ENCODE data around the gene B4GALNT4. TPM values are rescaled to one million over a fixed set of nuclear protein-coding genes. Genes with fewer than 3 reads are reported as not detected.
"Not testable (repeated sequence)": the region's sequence is repeated elsewhere in the genome, so short reads cannot be mapped to it uniquely, and the experiment has no call there.

Gene B4GALNT4
- polyA plus RNA-seq, 5 donors: 40.1 to 62.6 (median 57.2) TPM

DNA sequence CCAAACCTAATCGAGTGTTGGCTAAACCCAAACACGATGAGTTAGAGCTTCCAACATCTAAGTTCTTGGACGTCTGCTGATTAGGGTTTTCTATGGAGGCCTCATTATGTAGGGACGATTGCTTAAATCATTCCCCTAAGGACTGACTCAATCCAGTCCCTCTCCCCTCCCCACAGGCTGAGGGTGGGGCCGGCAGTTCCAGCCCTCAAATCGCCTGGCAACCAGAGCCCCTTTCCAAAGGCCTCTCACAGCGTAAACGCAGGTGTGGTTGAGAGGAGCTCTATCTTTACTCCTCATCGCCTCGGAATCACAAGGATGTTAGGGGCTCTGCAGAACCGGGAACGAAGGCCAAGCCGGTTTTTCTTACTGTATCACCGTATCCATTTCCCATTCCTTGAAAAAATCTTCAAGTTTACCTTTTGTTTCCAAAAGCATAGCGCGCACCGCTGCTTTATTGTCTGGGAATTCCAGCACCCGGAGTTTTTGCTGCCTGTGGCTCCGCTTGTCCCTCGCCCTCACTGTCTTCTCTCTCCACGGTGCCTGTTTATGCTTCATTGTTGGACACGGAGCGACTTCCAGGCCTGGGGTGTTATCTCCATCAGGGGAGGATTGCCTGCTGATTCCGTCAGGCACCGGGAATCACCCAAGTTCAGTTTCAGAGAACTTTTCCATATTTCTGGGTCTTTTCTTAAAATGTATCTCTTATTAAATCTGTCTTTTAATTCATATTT, 34.9 kb upstream of the B4GALNT4 start:
- peak in 1 of 2 donors; percentile 40 for DNase-seq

- DNase-seq: peak in 1 of 2 donors; percentile 66
These were observed 33.3 kb upstream of the B4GALNT4 start for GRCh38 chr11:335779-336658.

DNA sequence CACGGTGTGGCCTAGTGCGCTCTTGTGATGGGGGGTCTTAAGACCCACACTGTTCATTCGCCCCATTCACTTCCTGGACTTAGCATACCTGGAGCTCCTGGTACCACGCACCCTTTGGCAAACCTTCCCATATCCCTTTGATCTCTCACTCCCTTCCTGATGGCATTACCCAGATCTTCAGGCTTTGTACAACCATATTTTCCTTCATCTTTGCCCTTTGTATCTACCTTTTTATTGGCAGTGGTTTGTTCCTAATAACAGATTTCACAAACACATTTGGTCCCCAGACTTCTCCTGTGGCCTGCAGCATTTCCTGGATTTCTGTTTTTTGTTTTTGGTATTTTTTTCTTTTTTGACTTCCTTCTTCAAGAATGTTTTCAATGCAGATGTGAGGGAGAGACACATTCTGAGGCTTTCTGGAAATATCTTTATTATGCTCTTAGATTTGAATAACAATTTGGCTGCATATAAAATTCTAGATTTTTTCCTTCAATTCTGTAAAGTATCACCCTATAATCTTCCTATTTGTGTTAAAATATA, 32.6 kb upstream of the B4GALNT4 start:
- no peak for DNase-seq

DNA sequence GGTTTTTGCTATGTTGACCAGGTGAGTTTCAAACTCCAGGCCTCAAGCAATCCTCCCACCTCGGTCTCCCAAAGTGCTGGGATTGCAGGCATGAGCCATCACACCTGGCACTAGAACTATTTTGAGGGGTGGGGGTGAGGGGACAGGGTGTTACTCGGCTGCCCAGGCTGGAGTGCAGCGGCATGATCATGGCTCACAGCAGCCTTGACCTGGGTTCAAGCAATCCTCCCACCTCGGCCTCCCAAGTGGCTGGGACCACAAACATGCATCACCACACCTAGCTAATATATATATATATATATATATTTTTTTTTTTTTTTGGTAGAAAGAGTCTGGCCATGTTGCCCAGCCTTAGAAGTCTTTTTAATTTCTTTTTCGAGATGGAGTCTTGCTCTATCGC, 31.6 kb upstream of the B4GALNT4 start:
- no peak for DNase-seq

DNA sequence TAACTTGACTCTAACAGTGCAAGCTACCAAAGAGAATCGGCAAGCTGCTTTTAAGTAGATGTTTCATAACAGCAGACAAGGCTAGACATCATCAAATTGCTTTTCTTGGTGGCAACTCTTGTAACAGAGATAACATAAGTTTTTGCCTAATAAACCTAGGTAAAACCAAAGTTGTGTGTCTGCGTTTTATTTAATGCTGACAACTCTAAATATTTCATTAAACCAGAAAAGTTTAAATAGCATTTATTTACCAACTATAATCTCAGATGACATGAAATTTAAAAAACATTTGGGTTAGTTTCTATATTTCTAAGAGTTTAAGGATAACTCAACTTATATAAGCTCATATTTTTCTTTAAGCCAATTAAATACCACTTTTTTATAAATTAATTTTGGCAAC, 29.3 kb upstream of the B4GALNT4 start:
- no peak for DNase-seq

GRCh38 chr11:340539-341512, 28.5 kb upstream of the B4GALNT4 start:
- DNase-seq: no peak

- DNase-seq: no peak
These were observed 27.0 kb upstream of the B4GALNT4 start for GRCh38 chr11:342328-342727.

DNA sequence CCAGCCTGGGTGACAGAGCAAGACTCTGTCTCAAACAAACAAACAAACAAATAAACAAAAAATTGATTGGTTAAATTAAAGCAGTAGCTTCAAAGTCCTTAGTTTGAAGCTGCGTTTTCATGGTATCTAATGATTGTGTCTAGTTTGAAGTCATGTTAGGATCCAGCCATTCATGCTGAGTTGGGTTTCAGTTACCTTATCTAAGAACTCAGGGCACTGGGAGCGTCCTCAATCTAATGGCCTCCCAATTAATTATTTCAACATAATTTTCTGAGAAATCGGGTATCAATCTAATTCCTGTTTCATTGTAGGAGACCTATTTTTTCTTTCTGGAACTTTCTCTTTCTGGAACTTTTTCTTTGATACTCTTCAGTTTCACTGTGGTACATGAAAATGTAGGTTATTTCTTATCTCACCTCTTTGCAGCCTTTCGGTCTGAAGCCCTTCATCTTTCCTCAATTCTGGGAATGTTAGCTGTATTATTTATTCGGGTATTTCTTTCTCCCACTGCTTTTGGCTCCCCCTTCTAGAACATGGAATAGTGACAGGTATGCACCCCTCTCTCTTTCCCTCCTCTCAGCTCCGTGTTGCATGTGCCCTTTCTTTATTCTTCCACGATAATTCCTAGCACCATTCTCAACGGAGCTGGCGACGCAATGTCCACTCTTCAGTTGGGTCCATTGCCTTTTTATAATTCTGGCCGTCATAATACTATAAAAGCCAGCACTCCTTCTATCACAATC, 24.3 kb upstream of the B4GALNT4 start:
- DNase-seq: no peak

DNA sequence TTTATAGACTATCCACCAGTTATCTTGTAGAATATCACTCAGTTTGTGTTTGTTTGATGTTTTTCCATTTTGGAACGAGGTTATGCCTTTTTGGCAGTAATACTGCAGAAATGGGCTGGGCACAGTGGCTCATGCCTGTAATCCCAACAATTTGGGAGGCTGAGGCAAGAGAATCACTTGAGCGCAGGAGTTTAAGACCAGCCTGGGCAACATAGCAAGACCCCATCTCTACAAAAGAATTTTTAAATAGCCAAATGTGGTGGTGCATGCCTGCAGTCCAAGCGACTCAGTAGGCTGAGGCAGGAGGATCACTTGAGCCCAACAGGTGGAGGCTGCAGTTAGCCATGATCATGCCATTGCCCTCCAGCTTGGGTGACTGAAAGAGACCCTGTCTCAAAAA, 22.8 kb upstream of the B4GALNT4 start:
- no peak for DNase-seq

GRCh38 chr11:349270-349954, 19.9 kb upstream of the B4GALNT4 start:
- DNase-seq: not testable (repeated sequence)

- DNase-seq: not testable (repeated sequence)
These were observed 19.1 kb upstream of the B4GALNT4 start for GRCh38 chr11:350033-350722.

- no peak for DNase-seq
These were observed 18.5 kb upstream of the B4GALNT4 start for GRCh38 chr11:350723-351255.

DNA sequence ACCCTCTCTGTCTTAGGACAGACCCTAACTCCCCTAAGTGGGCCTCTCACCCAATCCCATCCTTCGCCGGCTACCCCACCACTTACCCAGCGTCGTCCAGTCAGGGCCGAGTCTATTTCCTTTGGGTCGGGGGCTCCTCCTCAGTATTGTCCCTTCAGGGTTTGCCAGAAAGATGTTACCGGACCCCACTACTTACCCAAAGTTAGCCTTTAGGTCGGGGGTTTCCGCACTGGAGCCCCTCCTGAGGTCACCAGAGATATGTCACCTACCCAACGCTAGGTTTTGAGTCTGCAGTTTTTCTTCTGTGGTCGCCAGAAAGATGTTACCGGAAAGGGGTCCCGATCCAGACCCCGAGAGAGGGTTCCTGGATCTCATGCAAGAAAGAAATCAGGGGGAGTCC, 17.9 kb upstream of the B4GALNT4 start:
- DNase-seq: no peak

- no peak for DNase-seq
These were observed 16.8 kb upstream of the B4GALNT4 start for GRCh38 chr11:352456-353031.

DNA sequence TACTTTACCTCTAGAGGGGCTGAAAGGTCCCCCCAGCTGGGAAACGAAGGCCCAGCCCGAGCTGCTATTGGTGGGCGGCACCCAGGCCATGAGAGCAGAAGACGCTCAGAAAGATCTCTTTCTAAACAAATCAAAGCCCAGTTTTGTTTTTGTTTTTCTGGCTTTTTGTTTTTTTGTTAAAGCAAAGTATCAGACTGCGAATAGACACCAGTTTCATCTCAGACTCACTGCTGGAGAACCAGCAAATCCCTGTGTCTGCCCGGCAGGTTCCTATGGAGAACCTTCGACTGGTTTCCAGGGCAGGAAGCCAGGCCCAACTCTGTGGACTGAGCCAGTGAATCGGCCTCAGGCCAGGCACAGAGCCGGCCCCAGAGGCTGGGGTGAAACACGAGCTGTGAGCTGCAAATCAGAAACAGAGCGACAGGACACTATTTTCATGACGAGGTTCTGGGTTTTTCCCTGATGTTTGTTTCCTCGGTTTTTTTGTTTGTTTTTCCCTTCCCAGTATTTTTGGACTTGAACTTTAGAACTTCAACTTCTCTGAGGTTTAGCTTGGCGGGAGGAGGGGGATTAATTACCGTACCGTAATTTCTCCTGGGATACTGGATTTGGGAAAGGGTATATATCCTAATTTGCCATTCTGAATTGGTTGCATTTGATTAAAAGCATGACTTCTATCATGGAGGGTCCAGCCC, 16.0 kb upstream of the B4GALNT4 start:
- peak; percentile 82 to 91 for DNase-seq

- DNase-seq: peak; percentile 97 to 99
These were observed 13.5 kb upstream of the B4GALNT4 start for GRCh38 chr11:355581-356458.

- DNase-seq: no peak
These were observed 12.7 kb upstream of the B4GALNT4 start for GRCh38 chr11:356610-357009.

Measured in right lung (tissue), 5 donors.